Fibroblast of lung (primary cell): ENCODE data around the gene FAM107B.

Source experiments
- CTCF ChIP-seq, 2 donors: IDR thresholded peaks in 1 of 2; conservative IDR thresholded peaks in 1 of 2; 1 replicate in 1 of 2; 2 replicates in 1 of 2; pipeline ENCODE4 v1.5.1; 2011 to 2012; ENCODE audit warnings: low read length in 2 of 2, control low read depth in 1 of 2, inconsistent platforms in 1 of 2, low read depth in 1 of 2, mild to moderate bottlenecking in 1 of 2
- EZH2 ChIP-seq: IDR thresholded peaks from 2 replicates; pipeline ENCODE4 v1.5.1; 2012; ENCODE audit warnings: low read length, control low read depth, mild to moderate bottlenecking; ENCODE audit errors: missing control alignments

- TF ChIP-seq EZH2 (no peak), CTCF (conservative IDR thresholded peaks at IDR 0.05 in 1 of 2, IDR thresholded peaks at IDR 0.05 in 1 of 2; ENCODE audit: low read depth in 1 of 2, low read length in 2 of 2) (no peak)
Observed at GRCh38 chr10:14593806-14594205, 180.9 kb downstream of the FAM107B start.
